GM21360 (cell line): ENCODE results near the gene TTLL8.

Experiments
- ATAC-seq: cut with Tn5 transposase; IDR thresholded peaks from one replicate; pipeline ENCODE4 v1.9.1; 2021; ENCODE audit warnings: mild to moderate bottlenecking, moderate library complexity; ENCODE audit not compliant: unreplicated experiment

Gene TTLL8

GRCh38 chr22:50045211-50046018 lies 12.7 kb downstream of the TTLL8 start:
- ATAC-seq, result no peak

- ATAC-seq, result no peak
Measured at GRCh38 chr22:50044485-50045118, 13.5 kb downstream of the TTLL8 start.

GRCh38 chr22:50041361-50042065 lies 16.6 kb downstream of the TTLL8 start:
- ATAC-seq, result no peak

GRCh38 chr22:50040717-50041116 lies 17.4 kb downstream of the TTLL8 start:
- ATAC-seq, result no peak

GRCh38 chr22:50039669-50040443 lies 18.2 kb downstream of the TTLL8 start:
- ATAC-seq, result no peak

- no peak for ATAC-seq
Measured at GRCh38 chr22:50035976-50036724, 21.9 kb downstream of the TTLL8 start.

GRCh38 chr22:50035131-50035881 lies 22.8 kb downstream of the TTLL8 start:
- no peak for ATAC-seq

- ATAC-seq, result no peak
Measured at GRCh38 chr22:50034126-50035081, 23.7 kb downstream of the TTLL8 start.

- ATAC-seq, result no peak
Measured at GRCh38 chr22:50032941-50033601, 25.0 kb downstream of the TTLL8 start.

GRCh38 chr22:50032109-50032871 lies 25.8 kb downstream of the TTLL8 start:
- ATAC-seq, result no peak

- no peak for ATAC-seq
Measured at GRCh38 chr22:50031189-50032091, 26.7 kb downstream of the TTLL8 start.

- no peak for ATAC-seq
Measured at GRCh38 chr22:50030297-50031188, 27.6 kb downstream of the TTLL8 start.

GRCh38 chr22:50027639-50028537 lies 30.2 kb downstream of the TTLL8 start:
- ATAC-seq, result no peak

GRCh38 chr22:50025993-50026392 lies 32.1 kb downstream of the TTLL8 start:
- ATAC-seq, result no peak
